Smooth muscle cell (in vitro differentiated cells): Measurements from ENCODE around the gene LUC7L3. TPM values are rescaled to one million over a fixed set of nuclear protein-coding genes. Genes with fewer than 3 reads are reported as not detected.

Experiments
- DNase-seq: peaks from one replicate; lab custom pipeline; 2025; ENCODE audit not compliant: unreplicated experiment; lab: John Stamatoyannopoulos, UW
- H2AFZ ChIP-seq: fragments of 200-600 bp; sonication (generic); 2 replicates; pipeline ENCODE4 v1.6.0; 2016; ENCODE audit warnings: antibody characterized with exemption, low read depth, mild to moderate bottlenecking
- H3F3A ChIP-seq: fragments of 200-600 bp; sonication (generic); 2 replicates; pipeline ENCODE4 v1.6.0; 2017; ENCODE audit warnings: antibody characterized with exemption, low read depth
- H3K27ac ChIP-seq: fragments of 200-600 bp; sonication (generic); 2 replicates; pipeline ENCODE4 v1.5.1; 2016; ENCODE audit warnings: low read depth, mild to moderate bottlenecking
- H3K27me3 ChIP-seq: fragments of 200-600 bp; sonication (generic); 2 replicates; pipeline ENCODE4 v1.6.1; 2016; ENCODE audit warnings: low read depth, mild to moderate bottlenecking
- H3K36me3 ChIP-seq: fragments of 200-600 bp; sonication (generic); 2 replicates; pipeline ENCODE4 v1.5.1; 2016; ENCODE audit warnings: low read depth
- H3K4me1 ChIP-seq: fragments of 200-600 bp; sonication (generic); 2 replicates; pipeline ENCODE4 v1.5.1; 2016; ENCODE audit warnings: low read depth
- H3K4me2 ChIP-seq: fragments of 200-600 bp; sonication (generic); 2 replicates; pipeline ENCODE4 v1.6.0; 2016; ENCODE audit warnings: mild to moderate bottlenecking
- H3K4me3 ChIP-seq: fragments of 200-600 bp; sonication (generic); 2 replicates; pipeline ENCODE4 v1.5.1; 2016; ENCODE audit warnings: mild to moderate bottlenecking
- H3K79me2 ChIP-seq: fragments of 200-600 bp; sonication (generic); 2 replicates; pipeline ENCODE4 v1.6.0; 2016; ENCODE audit warnings: low read depth, mild to moderate bottlenecking
- H3K9ac ChIP-seq: fragments of 200-600 bp; sonication (generic); 2 replicates; pipeline ENCODE4 v1.6.0; 2016; ENCODE audit warnings: low read depth
- H3K9me3 ChIP-seq: fragments of 200-600 bp; sonication (generic); replicated peaks from 2 replicates; pipeline ENCODE4 v1.5.1; 2016; ENCODE audit warnings: low read depth
- H4K20me1 ChIP-seq: fragments of 200-600 bp; sonication (generic); 2 replicates; pipeline ENCODE4 v1.6.0; 2016; ENCODE audit warnings: low read depth
- CTCF ChIP-seq: fragments of 200-600 bp; sonication (generic); IDR thresholded peaks from 2 replicates; pipeline ENCODE4 v1.5.1; 2017; ENCODE audit warnings: borderline replicate concordance, mild to moderate bottlenecking, antibody characterized with exemption; ENCODE audit not compliant: insufficient read depth, poor library complexity, severe bottlenecking
- WGBS: methylation state at CpG from one replicate; pipeline ENCODE4 v1.1.7; 2016; ENCODE audit warnings: low lambda C conversion rate; 5-methylcytosine and 5-hydroxymethylcytosine counted together
- polyA plus RNA-seq: library from polyadenylated mRNA; unstranded; fragments of >200 nt; fragmentation: Nextera tagmentation; extraction: Ambion mirVana; gene quantifications from 2 replicates; pipeline ENCODE4 v1.2.1, GENCODE V29; 2016
- total RNA-seq: library from RNA; depleted of rRNA; stranded (reverse); fragments of >200 nt; gene quantifications from 2 replicates; pipeline ENCODE4 v1.2.3, GENCODE V29; 2014

Gene LUC7L3
- total and polyA plus RNA-seq, 2 experiments from 2014 or later = 75.9 to 77.8 TPM

GRCh38 chr17:50692448-50693035, 26.9 kb upstream of the LUC7L3 start:
- H3K27ac ChIP-seq = no peak overlapping the region
- no peak overlapping the region for H3K4me3 ChIP-seq
- peaks cover 15% of the 10 kb centered on the region for H3K36me3 ChIP-seq
- no peak for DNase-seq
- no peak for TF ChIP-seq CTCF
- H3K9ac ChIP-seq = no peak overlapping the region
- H3K4me2 ChIP-seq = no peak overlapping the region
- H3K9me3 ChIP-seq = no peaks in the 10 kb centered on the region
- no peaks in the 10 kb centered on the region for H3K79me2 ChIP-seq
- peaks cover 32% of the 10 kb centered on the region for H3K4me1 ChIP-seq
- H2AFZ ChIP-seq = no peak overlapping the region
- H3K27me3 ChIP-seq = no peaks in the 10 kb centered on the region
- 87% methylated on average over 6 of the region's 6 CpGs for WGBS
- H3F3A ChIP-seq = peaks cover 20% of the 10 kb centered on the region
- peaks cover 4% of the 10 kb centered on the region for H4K20me1 ChIP-seq

- H3K27ac ChIP-seq = no peak overlapping the region
- peaks cover 32% of the 10 kb centered on the region for H3K4me1 ChIP-seq
- peaks cover 16% of the 10 kb centered on the region for H3K36me3 ChIP-seq
- peaks cover 4% of the 10 kb centered on the region for H4K20me1 ChIP-seq
- no peak overlapping the region for H3K4me3 ChIP-seq
- no peak overlapping the region for H2AFZ ChIP-seq
- no peak for TF ChIP-seq CTCF
- H3K4me2 ChIP-seq = no peak overlapping the region
- no peaks in the 10 kb centered on the region for H3K9me3 ChIP-seq
- DNase-seq = no peak
- no peak overlapping the region for H3K9ac ChIP-seq
- H3K27me3 ChIP-seq = no peaks in the 10 kb centered on the region
- H3K79me2 ChIP-seq = no peaks in the 10 kb centered on the region
- WGBS = 95% methylated on average over 5 of the region's 5 CpGs
- H3F3A ChIP-seq = peaks cover 20% of the 10 kb centered on the region
These were observed 26.2 kb upstream of the LUC7L3 start for GRCh38 chr17:50693036-50693682.

GRCh38 chr17:50696365-50696879, 23.0 kb upstream of the LUC7L3 start:
- peaks cover 3% of the 10 kb centered on the region for H3K79me2 ChIP-seq
- H3K36me3 ChIP-seq = peaks cover 19% of the 10 kb centered on the region
- H3K9me3 ChIP-seq = no peaks in the 10 kb centered on the region
- H3K27me3 ChIP-seq = no peaks in the 10 kb centered on the region
- 96% methylated on average over 3 of the region's 3 CpGs for WGBS
- H3K4me1 ChIP-seq = peaks cover 9% of the 10 kb centered on the region
- H3K27ac ChIP-seq = no peak overlapping the region
- H3K9ac ChIP-seq = no peak overlapping the region
- no peak for TF ChIP-seq CTCF
- peaks cover 13% of the 10 kb centered on the region for H4K20me1 ChIP-seq
- H3K4me3 ChIP-seq = no peak overlapping the region
- peaks cover 18% of the 10 kb centered on the region for H3F3A ChIP-seq
- DNase-seq = no peak
- H2AFZ ChIP-seq = no peak overlapping the region
- H3K4me2 ChIP-seq = no peak overlapping the region

- peaks cover 19% of the 10 kb centered on the region for H3K36me3 ChIP-seq
- no peaks in the 10 kb centered on the region for H3K27me3 ChIP-seq
- WGBS = 89% methylated on average over 3 of the region's 3 CpGs
These were observed 22.3 kb upstream of the LUC7L3 start for GRCh38 chr17:50697062-50697461.

More at GRCh38 chr17:50697062-50697461, 22.3 kb upstream of the LUC7L3 start:
- H3K9ac ChIP-seq = no peak overlapping the region
- no peak for DNase-seq
- H2AFZ ChIP-seq = no peak overlapping the region
- peaks cover 20% of the 10 kb centered on the region for H4K20me1 ChIP-seq
- H3K79me2 ChIP-seq = peaks cover 9% of the 10 kb centered on the region
- H3K27ac ChIP-seq = no peak overlapping the region
- H3K4me3 ChIP-seq = no peak overlapping the region
- H3K9me3 ChIP-seq = no peaks in the 10 kb centered on the region
- TF ChIP-seq CTCF = no peak
- H3F3A ChIP-seq = peaks cover 18% of the 10 kb centered on the region
- H3K4me2 ChIP-seq = no peak overlapping the region
- H3K4me1 ChIP-seq = peaks cover 2% of the 10 kb centered on the region
